Stimulated activated CD8-positive, alpha-beta memory T cell treated with anti-CD3 and anti-CD28 coated beads, Interleukin-4, amount 100 ng/mL, for 4 hours (primary cell): Measurements from ENCODE around the gene ST14.
"Not testable (repeated sequence)": the region's sequence is repeated elsewhere in the genome, so short reads cannot be mapped to it uniquely, and the experiment has no call there.

Source experiments
- DNase-seq, 2 donors: peaks; one replicate each; pipeline ENCODE4 v3.0.0-alpha.2; 2020; ENCODE audit warnings: low read depth in 2 of 2, low spot score in 1 of 2

Gene ST14

DNA sequence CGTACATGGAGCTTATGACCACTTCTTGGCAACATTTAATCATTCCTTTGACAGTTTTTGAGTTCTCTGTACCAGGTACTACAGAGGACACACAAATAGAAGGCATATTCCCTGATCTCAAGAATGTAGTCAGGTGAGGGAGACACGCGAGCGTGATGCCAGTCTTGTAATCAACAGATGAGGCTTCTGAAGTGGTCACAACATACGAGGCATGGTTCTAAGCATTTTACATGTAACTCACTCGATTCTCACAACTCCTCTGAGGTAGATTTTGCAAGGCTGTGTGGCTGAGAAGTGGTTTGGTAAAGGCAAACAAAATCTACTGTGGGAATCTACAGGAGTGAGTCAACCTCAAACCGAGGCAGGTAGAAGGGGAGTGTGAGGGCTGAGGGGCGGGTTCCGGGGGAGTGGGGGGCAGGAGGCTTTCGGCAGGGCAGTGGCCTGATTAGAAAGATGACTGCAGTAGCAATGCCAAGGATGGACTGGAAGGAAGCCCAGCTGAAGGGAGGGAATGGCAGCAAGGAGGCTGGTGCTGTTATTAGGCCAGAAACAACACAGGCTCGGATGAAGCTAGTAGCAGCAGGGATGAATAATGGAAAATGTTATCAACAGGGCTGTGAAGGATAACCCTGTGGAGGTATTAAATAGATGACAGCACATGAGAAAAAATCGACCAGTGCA, 63.8 kb downstream of the ST14 start:
- DNase-seq = no peak

GRCh38 chr11:130227373-130227772, 67.8 kb downstream of the ST14 start:
- no peak for DNase-seq

DNA sequence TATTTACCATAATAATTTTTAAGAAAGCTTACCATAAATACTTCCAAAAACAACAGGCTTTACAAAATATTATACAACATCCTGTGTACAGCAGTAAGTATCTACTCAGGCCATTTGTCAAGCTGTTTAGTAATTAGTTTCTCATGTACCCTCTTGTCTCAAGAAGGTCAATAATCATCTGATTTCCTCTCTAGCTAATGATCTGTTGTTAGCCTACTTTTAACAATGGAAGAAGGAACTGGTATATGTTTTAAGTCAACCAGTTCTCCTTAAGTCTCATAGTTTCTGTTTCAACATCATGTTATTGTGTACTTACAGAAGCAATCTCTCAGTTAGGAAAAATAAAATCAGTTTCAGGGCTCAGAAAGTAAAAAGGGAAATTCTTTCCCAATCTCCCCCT, 73.9 kb downstream of the ST14 start:
- DNase-seq = not testable (repeated sequence)

GRCh38 chr11:130233888-130234287, 74.3 kb downstream of the ST14 start:
- DNase-seq = not testable (repeated sequence)

DNA sequence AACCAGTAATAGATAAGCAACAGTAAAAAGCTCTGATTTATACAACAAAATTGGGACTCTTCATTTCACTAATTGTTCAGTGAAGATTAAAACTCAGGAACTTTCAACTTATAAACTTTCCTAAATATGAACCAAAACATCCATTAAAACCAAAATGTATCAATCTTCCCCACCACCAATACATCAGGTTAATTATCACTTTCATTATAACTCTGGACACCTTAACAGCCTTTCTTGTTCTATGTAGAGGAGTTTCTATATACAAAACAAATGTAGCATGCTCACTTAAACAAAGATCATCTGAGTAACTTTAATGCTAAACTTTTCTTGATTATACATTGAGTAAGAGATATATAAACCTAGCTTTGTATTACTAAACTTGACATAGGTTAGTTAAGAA, 74.7 kb downstream of the ST14 start:
- DNase-seq = no peak

GRCh38 chr11:130237282-130238006, 77.9 kb downstream of the ST14 start:
- no peak for DNase-seq

DNA sequence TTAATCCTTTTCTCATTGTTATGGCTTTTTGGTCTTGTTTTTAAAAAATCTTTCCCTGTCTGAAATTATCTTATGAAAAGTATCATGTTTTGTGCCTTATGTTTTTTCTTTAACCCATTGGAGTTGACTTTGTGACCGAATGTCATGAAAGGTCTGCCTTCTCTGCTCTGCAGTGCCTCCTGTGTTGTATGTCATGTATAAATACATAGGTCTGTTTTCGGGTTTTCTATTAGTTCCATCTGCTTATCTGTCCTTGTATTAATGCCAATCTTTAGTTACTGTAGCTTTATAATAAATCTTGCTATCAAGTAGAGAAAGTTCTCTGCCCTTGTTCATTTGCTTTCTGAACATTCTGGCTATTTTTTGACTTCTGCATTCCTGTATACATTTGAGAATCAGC, 82.1 kb downstream of the ST14 start:
- no peak for DNase-seq

DNA sequence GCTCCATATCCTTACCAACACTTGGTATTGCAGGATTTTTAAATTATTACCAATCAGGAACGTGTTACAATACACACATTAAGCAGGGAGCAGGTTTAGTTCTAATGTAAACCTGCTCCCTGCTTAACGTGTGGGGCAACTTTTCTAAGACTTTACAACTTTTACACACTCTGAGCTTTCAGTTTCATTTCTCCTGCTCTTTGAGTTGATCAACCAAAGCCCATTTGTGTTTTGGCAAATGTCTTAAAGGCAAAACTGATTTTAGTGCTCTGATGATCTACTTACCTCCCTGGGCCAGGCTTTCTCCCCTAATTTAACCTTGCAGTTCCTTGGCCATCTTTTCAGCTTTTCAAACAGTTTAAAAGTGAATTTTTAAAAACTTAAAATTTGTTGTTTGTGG, 84.2 kb downstream of the ST14 start:
- DNase-seq = no peak

- no peak for DNase-seq
Observed at GRCh38 chr11:130244848-130245247, 85.3 kb downstream of the ST14 start.

GRCh38 chr11:130245375-130245774, 85.8 kb downstream of the ST14 start:
- DNase-seq = not testable (repeated sequence)

- DNase-seq = no peak
Observed at GRCh38 chr11:130246270-130246669, 86.7 kb downstream of the ST14 start.

GRCh38 chr11:130246738-130247137, 87.2 kb downstream of the ST14 start:
- DNase-seq = no peak

DNA sequence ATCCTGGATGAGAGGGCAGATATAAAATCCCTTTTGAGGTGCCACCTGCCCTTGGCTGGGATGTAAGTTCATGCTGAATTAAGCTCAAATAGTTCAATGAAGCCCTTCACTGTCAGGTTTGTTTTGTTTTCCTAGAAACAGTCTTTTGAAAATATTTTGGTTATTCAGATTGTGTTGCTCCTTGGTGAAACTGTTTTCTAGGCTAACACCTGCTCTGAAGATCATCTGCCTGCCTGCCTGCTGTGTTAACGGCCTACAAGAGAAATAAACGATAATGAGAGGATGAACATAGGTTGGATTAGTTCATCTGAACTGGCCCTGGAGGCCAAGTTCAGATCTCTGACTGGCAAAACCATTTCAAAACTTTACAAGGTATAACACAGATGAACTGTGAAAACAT, 87.7 kb downstream of the ST14 start:
- no peak for DNase-seq

DNA sequence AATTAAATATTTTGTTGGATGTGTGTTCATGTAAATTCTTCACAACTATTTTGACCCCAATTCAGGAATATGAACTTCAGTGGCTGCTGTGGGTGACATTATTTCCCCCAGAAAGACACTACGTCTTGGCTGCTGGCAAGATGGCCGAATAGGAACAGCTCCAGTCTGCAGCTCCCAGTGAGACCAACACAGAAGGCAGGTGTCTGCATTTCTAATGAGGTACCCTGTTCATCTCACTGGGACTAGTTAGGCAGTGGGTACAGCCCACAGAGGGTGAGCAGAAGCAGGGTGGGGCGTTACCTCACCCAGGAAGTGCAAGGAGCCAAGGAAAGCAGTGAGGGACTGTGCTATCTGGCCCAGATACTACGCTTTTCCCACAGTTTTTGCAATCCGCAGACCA, 89.8 kb downstream of the ST14 start:
- no peak for DNase-seq

- DNase-seq = not testable (repeated sequence)
Observed at GRCh38 chr11:130249929-130250328, 90.3 kb downstream of the ST14 start.

- DNase-seq = not testable (repeated sequence)
Observed at GRCh38 chr11:130251763-130252162, 92.2 kb downstream of the ST14 start.
